ENCODE results near the gene EXOC3.

EXOC3 gene

DNA sequence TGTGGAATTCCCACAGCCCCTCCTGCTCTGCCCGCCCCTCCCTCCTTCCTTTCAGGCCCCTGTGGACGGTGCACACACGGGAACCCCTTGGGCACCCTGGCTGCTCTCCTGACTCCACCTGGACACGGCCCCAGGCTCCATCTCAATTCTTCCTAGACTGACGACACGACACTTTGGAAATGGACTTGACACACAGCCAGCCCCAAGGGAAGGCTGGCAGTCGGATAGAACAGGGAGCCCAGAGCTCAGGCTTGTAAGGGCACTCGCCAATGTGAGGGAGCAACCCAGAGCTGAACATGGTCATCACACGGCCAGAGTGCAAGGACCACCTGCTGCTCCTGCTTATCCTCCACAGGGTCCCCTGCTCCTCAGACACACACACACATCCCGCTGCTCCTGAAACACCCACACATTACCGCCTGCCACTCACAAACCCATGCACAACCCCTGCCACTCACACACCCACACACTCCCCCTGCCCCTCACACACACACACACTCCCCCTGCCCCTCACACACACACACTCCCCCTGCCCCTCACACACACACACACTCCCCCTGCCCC lies 72.4 kb downstream of the EXOC3 start:
- in situ Hi-C loops (cut with HindIII; ENCODE audit: low sequenced_read_pairs), result loop anchor here (25.0 kb wide), 1 partner anchor 97 kb away; the partner anchor contains the start of gene CEP72
- TF ChIP-seq, protein P1, sequence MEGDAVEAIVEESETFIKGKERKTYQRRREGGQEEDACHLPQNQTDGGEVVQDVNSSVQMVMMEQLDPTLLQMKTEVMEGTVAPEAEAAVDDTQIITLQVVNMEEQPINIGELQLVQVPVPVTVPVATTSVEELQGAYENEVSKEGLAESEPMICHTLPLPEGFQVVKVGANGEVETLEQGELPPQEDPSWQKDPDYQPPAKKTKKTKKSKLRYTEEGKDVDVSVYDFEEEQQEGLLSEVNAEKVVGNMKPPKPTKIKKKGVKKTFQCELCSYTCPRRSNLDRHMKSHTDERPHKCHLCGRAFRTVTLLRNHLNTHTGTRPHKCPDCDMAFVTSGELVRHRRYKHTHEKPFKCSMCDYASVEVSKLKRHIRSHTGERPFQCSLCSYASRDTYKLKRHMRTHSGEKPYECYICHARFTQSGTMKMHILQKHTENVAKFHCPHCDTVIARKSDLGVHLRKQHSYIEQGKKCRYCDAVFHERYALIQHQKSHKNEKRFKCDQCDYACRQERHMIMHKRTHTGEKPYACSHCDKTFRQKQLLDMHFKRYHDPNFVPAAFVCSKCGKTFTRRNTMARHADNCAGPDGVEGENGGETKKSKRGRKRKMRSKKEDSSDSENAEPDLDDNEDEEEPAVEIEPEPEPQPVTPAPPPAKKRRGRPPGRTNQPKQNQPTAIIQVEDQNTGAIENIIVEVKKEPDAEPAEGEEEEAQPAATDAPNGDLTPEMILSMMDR (IDR thresholded peaks at IDR 0.05; ENCODE audit: low read depth, low read length, missing control alignments), result no peak
- no peak for DNase-seq (ENCODE audit: low read depth)
- H3K4me3 ChIP-seq (ENCODE audit: low read depth, low read length), result no peak overlapping the region

GRCh38 chr5:516338-516925 lies 73.5 kb downstream of the EXOC3 start:
- no peak for DNase-seq (ENCODE audit: low read depth)
- no peak overlapping the region for H3K4me3 ChIP-seq (ENCODE audit: low read depth, low read length)
- TF ChIP-seq, protein P1 (IDR thresholded peaks at IDR 0.05; ENCODE audit: low read depth, low read length, missing control alignments), result no peak
- in situ Hi-C loops (cut with HindIII; ENCODE audit: low sequenced_read_pairs), result loop anchor here (25.0 kb wide), 1 partner anchor 96 kb away; the partner anchor contains the start of gene CEP72

All from astrocyte of the cerebellum (primary cell).